Measurements from ENCODE around the gene ERLIN1.

ERLIN1 gene

GRCh38 chr10:100155936-100156335, 29.9 kb downstream of the ERLIN1 start:
- no peak overlapping the region for H3K27ac ChIP-seq (ENCODE audit: insufficient read depth, low read length, poor library complexity, severe bottlenecking)
- no peaks in the 10 kb centered on the region for H3K9me3 ChIP-seq (ENCODE audit: control insufficient read depth, low read length)
- H3K4me1 ChIP-seq (ENCODE audit: control insufficient read depth, insufficient read depth, low read length, poor library complexity, severe bottlenecking): no peaks in the 10 kb centered on the region
- peaks cover 47% of the 10 kb centered on the region for H3K36me3 ChIP-seq (ENCODE audit: control insufficient read depth, insufficient read depth, low read length)
- H3K4me3 ChIP-seq (ENCODE audit: insufficient read depth, low read depth, low read length, poor library complexity, severe bottlenecking): no peak overlapping the region
- no peak for DNase-seq
- H3K27me3 ChIP-seq (replicated peaks; ENCODE audit: control insufficient read depth, insufficient read depth, low read length, poor library complexity, severe bottlenecking): no peaks in the 10 kb centered on the region

DNA sequence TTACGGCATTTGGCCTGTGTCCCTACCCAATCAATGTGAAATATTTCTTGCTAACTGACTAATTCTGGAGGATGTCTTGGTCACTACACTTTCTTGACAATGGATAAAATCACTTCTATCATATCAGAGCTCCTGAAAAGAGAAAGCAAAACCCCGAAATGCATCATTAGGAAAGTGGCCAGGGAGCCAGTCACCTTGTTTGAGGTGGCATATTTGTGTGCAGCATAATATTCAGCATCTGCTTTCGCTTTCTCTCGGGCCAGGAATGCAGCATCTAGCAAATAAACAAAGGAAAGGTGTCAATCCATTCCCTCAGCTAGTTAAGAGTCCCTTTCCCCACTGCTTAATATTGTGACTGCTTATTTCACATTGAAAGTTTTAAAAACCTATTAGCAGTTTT, 31.2 kb downstream of the ERLIN1 start:
- Histone ChIP-seq H3K27ac (ENCODE audit: insufficient read depth, low read length, poor library complexity, severe bottlenecking) (no peak overlapping the region), H3K4me1 (ENCODE audit: control insufficient read depth, insufficient read depth, low read length, poor library complexity, severe bottlenecking) (no peaks in the 10 kb centered on the region), H3K4me3 (ENCODE audit: insufficient read depth, low read depth, low read length, poor library complexity, severe bottlenecking) (no peak overlapping the region), H3K36me3 (ENCODE audit: control insufficient read depth, insufficient read depth, low read length) (peaks cover 56% of the 10 kb centered on the region), H3K27me3 (replicated peaks; ENCODE audit: control insufficient read depth, insufficient read depth, low read length, poor library complexity, severe bottlenecking) (no peaks in the 10 kb centered on the region), H3K9me3 (ENCODE audit: control insufficient read depth, low read length) (no peaks in the 10 kb centered on the region)
- DNase-seq: no peak

- Histone ChIP-seq H3K27me3 (replicated peaks; ENCODE audit: control insufficient read depth, insufficient read depth, low read length, poor library complexity, severe bottlenecking) (no peaks in the 10 kb centered on the region), H3K36me3 (ENCODE audit: control insufficient read depth, insufficient read depth, low read length) (peaks cover 53% of the 10 kb centered on the region), H3K9me3 (ENCODE audit: control insufficient read depth, low read length) (no peaks in the 10 kb centered on the region), H3K4me3 (ENCODE audit: insufficient read depth, low read depth, low read length, poor library complexity, severe bottlenecking) (no peak overlapping the region), H3K27ac (ENCODE audit: insufficient read depth, low read length, poor library complexity, severe bottlenecking) (no peak overlapping the region), H3K4me1 (ENCODE audit: control insufficient read depth, insufficient read depth, low read length, poor library complexity, severe bottlenecking) (no peaks in the 10 kb centered on the region)
- no peak for DNase-seq
Observed at GRCh38 chr10:100153239-100153825, 32.5 kb downstream of the ERLIN1 start.

GRCh38 chr10:100151723-100152300, 34.0 kb downstream of the ERLIN1 start:
- Histone ChIP-seq H3K36me3 (ENCODE audit: control insufficient read depth, insufficient read depth, low read length) (peaks cover 50% of the 10 kb centered on the region), H3K4me3 (ENCODE audit: insufficient read depth, low read depth, low read length, poor library complexity, severe bottlenecking) (no peak overlapping the region), H3K4me1 (ENCODE audit: control insufficient read depth, insufficient read depth, low read length, poor library complexity, severe bottlenecking) (no peaks in the 10 kb centered on the region), H3K9me3 (ENCODE audit: control insufficient read depth, low read length) (no peaks in the 10 kb centered on the region), H3K27me3 (replicated peaks; ENCODE audit: control insufficient read depth, insufficient read depth, low read length, poor library complexity, severe bottlenecking) (no peaks in the 10 kb centered on the region), H3K27ac (ENCODE audit: insufficient read depth, low read length, poor library complexity, severe bottlenecking) (no peak overlapping the region)
- DNase-seq: no peak

GRCh38 chr10:100148353-100149211, 37.2 kb downstream of the ERLIN1 start:
- H3K4me3 ChIP-seq (ENCODE audit: insufficient read depth, low read depth, low read length, poor library complexity, severe bottlenecking): no peak overlapping the region
- H3K27me3 ChIP-seq (replicated peaks; ENCODE audit: control insufficient read depth, insufficient read depth, low read length, poor library complexity, severe bottlenecking): no peaks in the 10 kb centered on the region
- no peak for DNase-seq
- H3K36me3 ChIP-seq (ENCODE audit: control insufficient read depth, insufficient read depth, low read length): peaks cover 33% of the 10 kb centered on the region
- no peak overlapping the region for H3K27ac ChIP-seq (ENCODE audit: insufficient read depth, low read length, poor library complexity, severe bottlenecking)
- no peaks in the 10 kb centered on the region for H3K4me1 ChIP-seq (ENCODE audit: control insufficient read depth, insufficient read depth, low read length, poor library complexity, severe bottlenecking)
- H3K9me3 ChIP-seq (ENCODE audit: control insufficient read depth, low read length): no peaks in the 10 kb centered on the region

DNA sequence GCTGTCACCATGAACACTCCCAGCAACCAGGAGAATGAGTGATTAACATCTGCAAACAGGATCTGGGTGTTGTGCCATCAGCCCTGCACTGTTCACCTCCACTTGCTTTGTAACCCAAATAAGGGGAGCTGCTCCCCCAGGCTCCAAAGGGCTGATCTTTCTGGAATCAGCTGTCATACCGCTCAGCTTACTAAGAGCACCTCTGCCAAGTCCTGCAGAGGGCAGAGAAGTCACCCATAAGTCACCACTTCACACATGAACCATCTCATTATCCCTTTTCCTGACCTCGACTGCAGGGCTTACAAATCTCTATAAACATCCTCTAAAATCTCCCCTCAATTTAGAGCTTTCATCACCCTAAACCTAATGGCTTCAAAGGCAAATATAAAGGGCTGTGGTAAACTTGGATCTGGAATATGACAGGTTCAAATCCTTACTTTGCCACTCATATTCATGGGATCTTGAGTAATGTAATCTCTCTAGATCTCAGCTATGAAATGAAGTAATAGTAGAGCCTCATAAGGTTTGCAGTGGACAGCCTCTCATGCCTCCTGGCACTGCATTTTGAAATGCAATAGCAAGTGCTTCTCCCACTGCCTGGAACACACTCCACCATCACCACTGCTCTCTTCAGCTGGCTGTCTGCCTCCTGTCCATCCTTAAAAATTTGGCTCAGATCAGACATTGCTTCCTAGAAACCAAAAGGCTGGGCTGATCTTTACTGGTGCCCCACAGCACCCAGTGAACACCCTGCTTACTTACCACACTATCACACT, 38.8 kb downstream of the ERLIN1 start:
- no peak overlapping the region for H3K27ac ChIP-seq (ENCODE audit: insufficient read depth, low read length, poor library complexity, severe bottlenecking)
- no peaks in the 10 kb centered on the region for H3K9me3 ChIP-seq (ENCODE audit: control insufficient read depth, low read length)
- no peak for DNase-seq
- no peaks in the 10 kb centered on the region for H3K4me1 ChIP-seq (ENCODE audit: control insufficient read depth, insufficient read depth, low read length, poor library complexity, severe bottlenecking)
- peaks cover 19% of the 10 kb centered on the region for H3K36me3 ChIP-seq (ENCODE audit: control insufficient read depth, insufficient read depth, low read length)
- no peaks in the 10 kb centered on the region for H3K27me3 ChIP-seq (replicated peaks; ENCODE audit: control insufficient read depth, insufficient read depth, low read length, poor library complexity, severe bottlenecking)
- no peak overlapping the region for H3K4me3 ChIP-seq (ENCODE audit: insufficient read depth, low read depth, low read length, poor library complexity, severe bottlenecking)

GRCh38 chr10:100146398-100146797, 39.4 kb downstream of the ERLIN1 start:
- no peaks in the 10 kb centered on the region for H3K4me1 ChIP-seq (ENCODE audit: control insufficient read depth, insufficient read depth, low read length, poor library complexity, severe bottlenecking)
- no peak for DNase-seq
- H3K36me3 ChIP-seq (ENCODE audit: control insufficient read depth, insufficient read depth, low read length): peaks cover 14% of the 10 kb centered on the region
- H3K27ac ChIP-seq (ENCODE audit: insufficient read depth, low read length, poor library complexity, severe bottlenecking): no peak overlapping the region
- no peaks in the 10 kb centered on the region for H3K9me3 ChIP-seq (ENCODE audit: control insufficient read depth, low read length)
- H3K27me3 ChIP-seq (replicated peaks; ENCODE audit: control insufficient read depth, insufficient read depth, low read length, poor library complexity, severe bottlenecking): no peaks in the 10 kb centered on the region
- no peak overlapping the region for H3K4me3 ChIP-seq (ENCODE audit: insufficient read depth, low read depth, low read length, poor library complexity, severe bottlenecking)

- DNase-seq: no peak
- H3K27me3 ChIP-seq (replicated peaks; ENCODE audit: control insufficient read depth, insufficient read depth, low read length, poor library complexity, severe bottlenecking): no peaks in the 10 kb centered on the region
- H3K9me3 ChIP-seq (ENCODE audit: control insufficient read depth, low read length): no peaks in the 10 kb centered on the region
- no peak overlapping the region for H3K27ac ChIP-seq (ENCODE audit: insufficient read depth, low read length, poor library complexity, severe bottlenecking)
- H3K4me3 ChIP-seq (ENCODE audit: insufficient read depth, low read depth, low read length, poor library complexity, severe bottlenecking): no peak overlapping the region
- H3K36me3 ChIP-seq (ENCODE audit: control insufficient read depth, insufficient read depth, low read length): no peaks in the 10 kb centered on the region
- H3K4me1 ChIP-seq (ENCODE audit: control insufficient read depth, insufficient read depth, low read length, poor library complexity, severe bottlenecking): no peaks in the 10 kb centered on the region
Observed at GRCh38 chr10:100143756-100144155, 42.1 kb downstream of the ERLIN1 start.

DNA sequence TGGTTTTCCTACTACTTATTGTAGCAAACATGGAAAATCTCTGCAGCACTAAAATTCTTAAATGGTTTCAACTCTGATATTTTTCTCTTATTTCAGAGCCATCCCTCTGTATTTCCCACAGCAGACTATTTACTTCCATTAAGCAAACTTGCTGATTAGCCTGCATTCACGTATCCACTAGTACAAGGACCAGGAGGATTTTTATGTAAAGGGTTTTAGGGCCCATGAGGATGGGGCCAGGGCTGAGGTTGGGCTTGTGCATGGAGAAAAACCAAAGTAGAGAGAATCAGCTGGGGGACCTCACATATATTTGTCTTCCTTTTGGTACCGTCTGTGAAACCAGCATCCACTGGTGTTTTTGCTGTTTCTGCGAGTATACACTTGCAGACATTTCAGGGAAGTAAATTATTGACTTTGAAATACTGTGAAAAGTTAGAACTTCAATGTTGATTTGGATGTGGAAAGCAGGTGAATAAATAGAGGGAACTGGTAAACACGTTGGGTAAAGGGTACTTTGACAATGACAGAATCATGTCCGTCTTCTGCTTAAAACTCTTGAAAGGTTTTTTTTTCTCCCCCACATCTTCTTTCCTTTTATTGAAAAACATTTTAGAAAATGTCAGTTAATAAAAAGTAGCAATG, 44.3 kb downstream of the ERLIN1 start:
- H3K27me3 ChIP-seq (replicated peaks; ENCODE audit: control insufficient read depth, insufficient read depth, low read length, poor library complexity, severe bottlenecking): no peaks in the 10 kb centered on the region
- no peak overlapping the region for H3K4me3 ChIP-seq (ENCODE audit: insufficient read depth, low read depth, low read length, poor library complexity, severe bottlenecking)
- no peaks in the 10 kb centered on the region for H3K9me3 ChIP-seq (ENCODE audit: control insufficient read depth, low read length)
- H3K27ac ChIP-seq (ENCODE audit: insufficient read depth, low read length, poor library complexity, severe bottlenecking): no peak overlapping the region
- H3K4me1 ChIP-seq (ENCODE audit: control insufficient read depth, insufficient read depth, low read length, poor library complexity, severe bottlenecking): no peaks in the 10 kb centered on the region
- H3K36me3 ChIP-seq (ENCODE audit: control insufficient read depth, insufficient read depth, low read length): no peaks in the 10 kb centered on the region
- no peak for DNase-seq

Measured in effector memory CD4-positive, alpha-beta T cell (primary cell).